Hypothalamus (tissue), 51 donors: ENCODE data around the gene MOG.
A peak's percentile ranks its signal among the peaks of the same experiment; 100 is the strongest.
"Not testable (repeated sequence)": the region's sequence is repeated elsewhere in the genome, so short reads cannot be mapped to it uniquely, and the experiment has no call there.

Source experiments
- DNase-seq, 51 donors: peaks; one replicate each; lab custom pipeline; 2025; lab: John Stamatoyannopoulos, UW

MOG gene

GRCh38 chr6:29633534-29633905, 23.4 kb upstream of the MOG start:
- DNase-seq = no peak

DNA sequence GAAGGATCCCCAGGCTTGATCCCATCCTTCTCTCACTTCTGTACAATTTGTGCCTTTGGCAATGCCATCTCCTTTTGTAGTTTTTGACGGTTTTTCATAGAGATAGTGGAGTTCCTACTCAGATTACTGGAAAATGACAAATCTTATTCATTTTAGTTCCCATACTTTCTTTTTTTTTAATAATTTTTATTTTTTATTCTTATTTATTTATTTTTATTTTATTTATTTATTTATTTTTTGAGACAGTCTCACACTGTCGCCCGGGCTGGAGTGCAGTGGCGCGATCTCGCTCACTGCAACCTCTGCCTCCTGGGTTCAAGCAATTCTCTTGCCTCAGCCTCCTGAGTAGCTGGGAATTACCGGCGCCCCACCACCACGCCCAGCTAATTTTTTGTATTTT, 19.6 kb upstream of the MOG start:
- DNase-seq = no peak

DNA sequence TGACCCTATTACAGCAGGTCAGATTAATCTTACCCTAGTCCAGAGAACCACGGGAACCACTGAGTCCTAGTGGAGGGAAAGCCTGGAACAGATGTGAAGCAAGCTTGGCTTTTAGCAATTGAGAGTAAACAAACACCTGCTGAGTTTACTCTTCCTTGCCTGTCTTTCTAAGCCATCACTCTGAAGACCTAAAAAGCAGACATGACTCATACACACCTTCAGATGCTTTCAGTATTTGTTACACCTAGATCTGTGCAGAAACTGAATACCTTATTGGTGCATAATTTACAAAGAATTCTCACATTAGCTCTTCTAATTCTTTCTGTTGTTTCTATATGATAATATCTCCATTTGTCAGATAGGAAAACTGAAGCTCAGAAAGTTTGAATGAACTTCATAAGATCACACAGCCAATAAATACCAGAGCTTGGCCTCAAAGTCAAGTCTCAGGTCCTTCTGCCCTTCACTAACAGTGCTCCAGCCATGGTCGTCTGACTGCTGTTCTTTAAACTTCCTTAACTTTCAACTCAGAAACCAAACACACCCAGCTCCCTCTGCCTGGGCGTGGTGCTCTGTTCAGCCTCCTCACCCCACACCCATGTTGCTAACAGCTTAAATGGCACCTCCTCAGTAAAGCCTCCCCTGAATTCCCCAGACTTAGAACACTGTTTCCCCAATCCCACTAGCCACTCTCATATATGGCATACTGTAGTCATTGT, 15.3 kb upstream of the MOG start:
- DNase-seq = no peak

GRCh38 chr6:29647927-29648642, 8.8 kb upstream of the MOG start:
- DNase-seq = no peak

DNA sequence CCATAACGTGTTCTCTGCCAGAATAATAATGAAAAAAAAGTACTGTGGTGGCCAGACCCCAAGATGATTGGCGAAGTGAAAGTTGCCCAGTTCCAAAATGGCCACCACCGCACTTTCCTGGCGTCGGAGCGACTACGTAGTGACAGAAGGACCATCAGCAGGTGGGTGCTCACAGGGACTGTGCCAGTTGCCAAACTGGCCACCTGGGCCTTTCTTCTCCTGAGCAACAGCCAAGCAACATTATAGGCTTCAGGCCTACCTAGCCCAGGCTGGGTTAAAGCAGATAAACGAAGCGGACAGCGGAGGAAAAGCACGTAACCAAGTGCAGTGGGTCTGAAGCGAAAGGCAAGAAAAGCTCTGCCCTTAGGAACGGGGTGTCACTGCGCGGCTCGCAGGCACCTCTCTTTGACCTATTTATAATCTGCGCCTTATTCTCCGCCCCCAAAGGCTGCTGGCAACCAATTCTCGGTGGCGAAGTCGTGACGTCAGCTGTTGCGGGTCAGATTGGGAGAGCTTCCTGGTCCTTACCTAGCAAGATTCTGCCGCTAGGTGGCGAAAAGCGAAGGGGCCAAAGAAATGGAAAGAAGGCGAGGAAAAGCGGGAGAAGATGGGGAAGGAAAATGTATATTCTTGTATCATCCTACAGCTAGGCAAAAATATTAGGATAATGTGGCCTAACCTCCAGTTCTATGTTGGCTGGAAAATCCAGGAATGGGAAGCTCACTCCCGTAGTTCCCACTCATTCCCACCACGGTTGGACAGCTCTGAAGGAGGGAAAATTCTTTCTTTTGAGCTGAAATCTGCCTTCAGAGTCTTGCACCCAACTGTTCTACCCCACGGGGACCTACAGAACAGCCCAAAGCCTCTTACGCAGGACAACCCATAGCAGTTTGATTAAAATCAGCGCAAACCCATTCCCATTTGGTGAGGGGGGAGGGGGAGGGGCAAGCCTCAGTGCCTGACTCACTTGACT, 6.9 kb upstream of the MOG start:
- peak; percentile 37 to 99 (median 95) for DNase-seq

DNA sequence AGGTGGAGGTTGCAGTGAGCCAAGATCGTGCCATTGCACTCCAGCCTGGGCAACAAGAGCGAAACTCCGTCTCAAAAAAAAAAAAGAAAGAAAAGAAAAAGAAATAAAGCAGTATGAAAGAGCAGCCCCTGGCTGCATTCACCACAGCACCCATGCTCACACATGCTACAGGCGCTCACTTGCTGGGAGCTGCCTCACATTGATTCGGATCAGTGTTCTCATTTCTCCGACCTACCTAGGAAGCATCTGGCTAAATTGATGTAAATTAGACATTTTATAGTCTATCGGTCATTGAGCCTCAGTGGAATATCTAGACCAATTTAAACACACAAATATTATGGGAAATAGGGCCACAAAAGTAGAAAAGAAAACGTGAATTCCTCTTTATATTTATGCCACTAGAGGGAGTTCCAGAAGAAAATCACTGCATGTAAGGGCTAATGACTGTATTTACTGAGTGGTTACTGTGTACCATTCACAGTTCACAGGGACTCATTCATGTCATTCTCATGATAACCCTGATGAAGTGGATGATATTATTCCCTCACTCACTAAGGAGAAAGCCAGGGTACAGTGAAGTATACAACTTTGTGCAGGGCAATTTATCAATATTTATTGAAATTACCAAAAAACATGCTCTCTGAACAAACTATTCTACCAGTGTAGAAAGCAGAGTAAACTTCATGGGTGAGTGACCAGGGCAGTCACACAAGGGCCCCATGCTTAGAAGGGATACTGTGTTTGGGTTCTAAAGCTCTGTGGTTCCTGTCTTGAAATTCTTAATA, 5.3 kb upstream of the MOG start:
- peak in 2 of 51 donors; percentile 6 to 40 for DNase-seq

DNA sequence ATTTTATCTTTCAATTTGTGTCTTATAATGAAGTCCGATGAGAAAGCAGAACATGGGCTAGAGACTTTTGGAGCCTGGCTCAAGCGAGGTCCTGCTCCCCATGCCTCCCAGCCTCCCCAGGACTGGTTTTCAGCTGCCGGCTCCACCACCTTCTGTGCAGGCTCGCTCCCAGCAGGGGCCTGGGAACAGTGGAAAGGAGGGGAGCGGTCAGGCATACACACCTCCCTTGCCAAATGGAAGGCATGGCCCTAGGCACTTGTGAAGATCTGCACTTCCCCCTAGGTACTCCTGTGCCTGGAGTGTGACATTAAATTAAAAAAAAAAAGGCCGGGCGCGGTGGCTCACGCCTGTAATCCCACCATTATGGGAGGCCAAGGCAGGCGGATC, 4.7 kb upstream of the MOG start:
- DNase-seq = no peak

DNA sequence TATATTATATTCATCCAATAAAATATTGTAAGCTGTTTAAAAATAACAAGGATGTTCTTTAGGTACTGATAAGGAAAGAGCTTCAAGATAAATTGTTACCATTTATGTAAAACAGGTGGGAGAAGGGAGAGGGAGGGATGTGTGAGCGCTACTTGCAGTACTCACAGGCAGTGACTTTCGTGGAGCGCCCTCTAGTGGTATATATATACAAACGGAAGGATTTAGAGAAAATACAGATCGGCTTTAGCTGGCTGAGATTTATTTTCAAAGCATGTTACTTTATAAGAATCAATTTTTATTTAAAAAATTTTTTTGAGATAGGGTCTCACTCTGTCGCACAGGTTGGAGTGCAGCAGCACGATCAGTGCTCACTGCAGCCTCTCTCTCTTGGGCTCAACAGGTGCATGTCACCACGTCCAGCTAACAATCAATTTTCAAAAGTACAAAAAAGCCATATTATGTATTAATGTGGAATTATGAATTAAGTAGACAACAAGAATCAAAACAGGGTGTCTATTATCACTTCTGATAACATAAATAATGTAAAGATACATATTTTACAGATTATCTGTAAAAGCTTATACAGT, 3.3 kb upstream of the MOG start:
- DNase-seq = peak in 17 of 51 donors; percentile 8 to 86 (median 31)

GRCh38 chr6:29655658-29656057, 1.2 kb upstream of the MOG start:
- DNase-seq = peak in 1 of 51 donors; percentile 52

DNA sequence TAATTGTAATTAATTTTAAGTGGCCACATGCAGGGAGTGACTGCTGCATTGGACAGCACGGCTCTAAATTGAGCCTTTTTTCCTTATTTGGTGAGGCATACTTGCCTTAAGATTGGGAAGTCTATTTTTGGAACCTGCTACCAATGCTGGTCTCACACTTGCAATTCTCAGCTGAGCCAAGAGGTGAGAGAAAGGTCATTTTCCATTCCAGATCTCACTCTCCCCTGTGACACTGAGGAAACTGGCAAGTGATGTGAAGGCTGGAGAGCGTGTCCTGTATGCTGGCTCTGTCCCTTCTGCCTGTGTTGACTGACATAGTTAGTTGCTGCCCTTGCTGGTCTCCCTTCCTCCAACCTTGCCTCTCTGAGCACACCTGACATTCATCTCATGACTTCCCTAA, 735 bp upstream of the MOG start:
- DNase-seq = peak in 6 of 51 donors; percentile 15 to 48 (median 32)

- no peak for DNase-seq
Measured at GRCh38 chr6:29661071-29661470, 4.2 kb downstream of the MOG start.

- not testable (repeated sequence) for DNase-seq
Measured at GRCh38 chr6:29661502-29662141, 4.7 kb downstream of the MOG start.

DNA sequence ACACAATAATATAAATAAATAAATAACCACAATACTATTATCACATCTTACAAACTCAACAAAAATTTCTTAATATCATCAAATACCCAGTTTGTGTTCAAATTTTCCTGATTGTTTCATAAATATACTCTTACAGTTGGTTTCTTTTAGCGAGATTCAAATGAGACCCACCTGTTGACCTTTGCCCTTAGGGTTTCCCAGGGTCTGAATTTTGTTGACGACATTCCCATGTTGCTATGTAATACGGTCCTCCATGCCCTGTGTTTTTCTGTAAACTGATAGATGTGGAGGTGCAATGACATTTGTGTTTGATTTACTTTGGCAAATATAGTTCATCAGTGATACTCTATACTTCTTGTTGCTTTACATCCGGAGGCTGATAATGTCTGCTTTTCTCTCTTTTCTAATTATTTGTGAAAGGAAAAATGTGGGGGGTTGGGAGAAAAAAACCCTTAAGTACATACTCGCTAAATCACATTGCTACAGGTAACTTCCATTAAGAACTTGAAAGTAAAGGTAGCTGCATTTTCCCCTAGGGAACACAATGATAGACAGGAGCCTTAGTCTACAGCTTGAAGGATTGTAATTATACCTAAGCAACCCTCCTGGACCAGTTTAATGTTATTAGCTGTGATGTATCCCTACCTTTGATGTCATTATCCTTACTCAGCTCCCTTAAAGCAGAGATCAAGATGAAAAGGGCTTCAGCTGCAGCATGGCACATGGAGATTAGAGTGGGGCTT, 6.6 kb downstream of the MOG start:
- no peak for DNase-seq

GRCh38 chr6:29665942-29666825, 9.3 kb downstream of the MOG start:
- no peak for DNase-seq

DNA sequence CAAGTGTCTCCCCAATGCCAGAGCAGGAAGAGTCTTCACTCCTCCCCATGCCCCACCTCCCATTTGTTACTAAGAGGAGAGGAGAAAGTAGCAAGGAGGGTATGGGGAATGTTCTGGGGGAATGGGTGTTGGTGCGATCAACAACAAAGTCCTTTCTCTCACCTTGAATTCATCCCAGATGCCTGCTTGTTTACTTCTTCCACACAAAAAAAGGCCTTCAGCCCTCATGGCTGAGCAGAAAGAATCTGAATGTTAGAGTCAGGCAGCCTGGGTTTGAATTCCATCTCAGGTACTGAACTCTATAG, 9.9 kb downstream of the MOG start:
- no peak for DNase-seq

DNA sequence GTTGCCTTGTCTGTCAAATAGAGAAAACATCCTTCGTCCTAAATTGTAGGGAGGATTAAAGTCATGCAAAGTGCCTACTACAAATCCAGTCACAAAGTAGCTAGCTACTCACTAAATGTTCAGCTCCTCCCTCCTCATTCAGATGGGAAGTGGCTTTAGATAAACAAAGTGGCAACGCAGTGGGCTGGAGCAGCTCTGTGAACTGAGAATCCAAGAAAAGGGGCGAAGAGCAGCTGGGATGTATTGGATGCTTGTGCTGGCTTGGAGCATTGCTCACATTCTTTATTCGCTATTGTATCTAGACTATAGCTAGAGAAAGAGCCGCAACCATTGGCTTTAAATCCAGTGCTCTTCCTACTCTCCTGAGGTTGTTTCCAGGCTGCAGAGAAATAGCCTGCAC, 10.3 kb downstream of the MOG start:
- no peak for DNase-seq

DNA sequence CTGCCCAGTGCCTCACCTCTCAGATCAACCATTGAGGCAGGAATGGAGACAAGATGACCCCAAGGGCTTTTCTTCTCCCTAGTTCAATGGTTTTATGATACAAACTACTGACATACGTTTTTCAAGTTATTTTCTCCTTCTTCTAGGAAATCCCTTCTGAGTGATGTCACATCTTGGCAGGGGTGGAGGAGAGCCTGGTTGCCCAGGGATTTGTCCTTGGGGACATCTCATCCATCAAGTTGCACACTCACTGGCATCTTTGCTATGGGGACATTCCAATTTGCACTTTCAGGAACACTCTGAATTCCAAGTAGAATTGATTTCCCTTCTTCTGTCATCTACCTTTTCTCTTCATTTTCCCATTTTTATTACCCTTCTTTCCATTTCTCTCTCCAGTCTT, 14.1 kb downstream of the MOG start:
- DNase-seq = no peak

DNA sequence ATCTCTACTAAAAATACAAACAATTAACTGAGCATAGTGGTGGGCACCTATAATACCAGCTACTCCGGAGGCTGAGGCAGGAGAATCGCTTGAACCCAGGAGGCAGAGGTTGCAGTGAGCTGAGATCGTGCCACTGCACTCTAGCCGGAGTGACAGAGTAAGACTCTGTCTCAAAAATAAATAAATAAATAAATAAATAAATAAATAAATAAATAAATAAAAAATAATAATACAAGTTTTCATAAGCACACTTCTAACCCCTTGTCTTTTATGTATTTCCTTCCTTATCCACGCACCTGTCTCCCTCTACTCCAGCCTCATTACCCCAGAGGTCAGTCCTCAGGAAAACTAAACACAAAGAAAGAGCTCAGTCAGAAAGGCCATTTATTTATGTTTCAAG, 15.2 kb downstream of the MOG start:
- not testable (repeated sequence) for DNase-seq
